Panc1 (cell line): ENCODE measurements around the gene NOS1AP.

Experiments
- CTCF ChIP-seq: fragments of 450-650 bp; IDR thresholded peaks from 2 replicates; pipeline ENCODE4 v1.5.1; 2017; ENCODE audit warnings: mild to moderate bottlenecking
- POLR2AphosphoS5 ChIP-seq: IDR thresholded peaks from 2 replicates; pipeline ENCODE4 v1.6.1; 2012; ENCODE audit warnings: mild to moderate bottlenecking, low read depth, low read length, moderate library complexity
- REST ChIP-seq, 2 experiments: IDR thresholded peaks; 2 replicates each; pipeline ENCODE4 v1.6.1; 2011 to 2012; ENCODE audit warnings: low read depth in 2 of 2, control low read depth in 1 of 2, low read length in 1 of 2, mild to moderate bottlenecking in 1 of 2, moderate library complexity in 1 of 2; ENCODE audit not compliant: insufficient read depth in 1 of 2
- SIN3A ChIP-seq: IDR thresholded peaks from 2 replicates; pipeline ENCODE4 v1.6.1; 2012; ENCODE audit warnings: low read depth, mild to moderate bottlenecking, low read length, moderate library complexity, borderline replicate concordance; ENCODE audit not compliant: insufficient read depth

GRCh38 chr1:162191396-162192305 is 122.2 kb downstream of the NOS1AP start:
- TF ChIP-seq REST (IDR thresholded peaks at IDR 0.05; ENCODE audit: insufficient read depth in 1 of 2, low read depth in 2 of 2, low read length in 1 of 2) (no peak), CTCF (no peak), POLR2AphosphoS5 (no peak), SIN3A (no peak)
